GM12892 (cell line): ENCODE measurements around the gene LY6G5C.

Experiments
- POLR2A ChIP-seq: IDR thresholded peaks from 2 replicates; pipeline ENCODE4 v1.6.1; 2011; ENCODE audit warnings: low read depth, low read length, control low read depth
- TAF1 ChIP-seq: IDR thresholded peaks from 2 replicates; pipeline ENCODE4 v1.6.1; 2011; ENCODE audit warnings: low read depth, mild to moderate bottlenecking, control low read depth, low read length, borderline replicate concordance

DNA sequence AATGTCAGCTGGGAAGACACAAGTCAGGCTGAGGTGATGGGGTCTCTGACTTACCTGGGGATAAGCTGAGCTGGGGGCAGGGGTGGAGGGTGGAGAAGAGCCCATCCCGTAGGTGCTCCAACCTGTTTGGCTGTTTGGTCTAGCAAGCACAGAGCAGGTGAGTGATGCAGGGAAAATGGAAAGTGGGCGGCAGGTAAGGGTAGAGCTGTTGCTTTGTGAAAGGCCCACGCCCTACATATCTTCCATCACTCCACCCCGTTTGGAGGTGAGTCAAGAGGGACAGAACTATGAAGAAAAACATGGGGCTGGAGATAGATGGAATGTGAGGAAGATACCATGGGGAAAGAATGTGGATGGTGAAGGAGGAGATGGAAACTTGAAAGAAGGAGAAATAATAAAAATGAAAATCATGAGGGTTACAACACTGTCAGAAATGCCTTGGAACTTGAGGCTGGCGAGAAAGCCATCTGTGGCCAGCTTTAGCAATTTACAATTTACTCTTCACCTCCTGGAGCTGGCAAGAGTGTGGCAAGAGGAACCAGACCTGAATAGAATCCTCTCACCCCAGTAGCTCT is 39.4 kb upstream of the LY6G5C start:
- no peak for TF ChIP-seq POLR2A
- no peak for TF ChIP-seq TAF1
